GM04504 (cell line): ENCODE data around the gene NOS1.

Source experiments
- DNase-seq: peaks from one replicate; pipeline ENCODE4 v3.0.0-alpha.2; 2012; ENCODE audit warnings: low read depth

The NOS1 gene

GRCh38 chr12:117330441-117331113 is 30.8 kb downstream of the NOS1 start:
- no peak for DNase-seq

- no peak for DNase-seq
Observed at GRCh38 chr12:117329756-117330155, 31.7 kb downstream of the NOS1 start.

- DNase-seq, result no peak
Observed at GRCh38 chr12:117328556-117329100, 32.8 kb downstream of the NOS1 start.

GRCh38 chr12:117322428-117322827 is 39.0 kb downstream of the NOS1 start:
- DNase-seq, result no peak

GRCh38 chr12:117321572-117321971 is 39.9 kb downstream of the NOS1 start:
- DNase-seq, result no peak

GRCh38 chr12:117318591-117318990 is 42.8 kb downstream of the NOS1 start:
- DNase-seq, result no peak

- no peak for DNase-seq
Observed at GRCh38 chr12:117316336-117316735, 45.1 kb downstream of the NOS1 start.

- no peak for DNase-seq
Observed at GRCh38 chr12:117313926-117314325, 47.5 kb downstream of the NOS1 start.

- DNase-seq, result no peak
Observed at GRCh38 chr12:117312770-117313169, 48.7 kb downstream of the NOS1 start.

GRCh38 chr12:117309276-117309925 is 52.0 kb downstream of the NOS1 start:
- no peak for DNase-seq

GRCh38 chr12:117300174-117300573 is 61.3 kb downstream of the NOS1 start:
- no peak for DNase-seq

GRCh38 chr12:117298648-117299225 is 62.7 kb downstream of the NOS1 start:
- no peak for DNase-seq

- no peak for DNase-seq
Observed at GRCh38 chr12:117298191-117298590, 63.2 kb downstream of the NOS1 start.

GRCh38 chr12:117294189-117294603 is 67.2 kb downstream of the NOS1 start:
- no peak for DNase-seq

- no peak for DNase-seq
Observed at GRCh38 chr12:117293510-117293909, 67.9 kb downstream of the NOS1 start.

- DNase-seq, result no peak
Observed at GRCh38 chr12:117292688-117293087, 68.7 kb downstream of the NOS1 start.

- DNase-seq, result no peak
Observed at GRCh38 chr12:117284140-117284539, 77.3 kb downstream of the NOS1 start.

GRCh38 chr12:117282490-117282889 is 78.9 kb downstream of the NOS1 start:
- no peak for DNase-seq

GRCh38 chr12:117280019-117280680 is 81.3 kb downstream of the NOS1 start:
- DNase-seq, result no peak

- no peak for DNase-seq
Observed at GRCh38 chr12:117279606-117280005, 81.8 kb downstream of the NOS1 start.

GRCh38 chr12:117277875-117278274 is 83.6 kb downstream of the NOS1 start:
- no peak for DNase-seq

GRCh38 chr12:117273091-117273490 is 88.3 kb downstream of the NOS1 start:
- no peak for DNase-seq

- no peak for DNase-seq
Observed at GRCh38 chr12:117272690-117273089, 88.7 kb downstream of the NOS1 start.
